Skin of body (tissue), 2 donors: ENCODE data around the gene PLD3. TPM values are rescaled to one million over a fixed set of nuclear protein-coding genes. Genes with fewer than 3 reads are reported as not detected.
"Not testable (repeated sequence)": the region's sequence is repeated elsewhere in the genome, so short reads cannot be mapped to it uniquely, and the experiment has no call there.

ENCODE experiments used
- DNase-seq: peaks from one replicate; lab custom pipeline; 2025; lab: John Stamatoyannopoulos, UW
- total RNA-seq: library from RNA; depleted of rRNA; stranded (reverse); fragments of >200 nt; gene quantifications from one replicate; pipeline ENCODE4 v1.2.3, GENCODE V29; 2014

Gene PLD3
- total RNA-seq, 1 donor from 2014 or later: 137 TPM

DNA sequence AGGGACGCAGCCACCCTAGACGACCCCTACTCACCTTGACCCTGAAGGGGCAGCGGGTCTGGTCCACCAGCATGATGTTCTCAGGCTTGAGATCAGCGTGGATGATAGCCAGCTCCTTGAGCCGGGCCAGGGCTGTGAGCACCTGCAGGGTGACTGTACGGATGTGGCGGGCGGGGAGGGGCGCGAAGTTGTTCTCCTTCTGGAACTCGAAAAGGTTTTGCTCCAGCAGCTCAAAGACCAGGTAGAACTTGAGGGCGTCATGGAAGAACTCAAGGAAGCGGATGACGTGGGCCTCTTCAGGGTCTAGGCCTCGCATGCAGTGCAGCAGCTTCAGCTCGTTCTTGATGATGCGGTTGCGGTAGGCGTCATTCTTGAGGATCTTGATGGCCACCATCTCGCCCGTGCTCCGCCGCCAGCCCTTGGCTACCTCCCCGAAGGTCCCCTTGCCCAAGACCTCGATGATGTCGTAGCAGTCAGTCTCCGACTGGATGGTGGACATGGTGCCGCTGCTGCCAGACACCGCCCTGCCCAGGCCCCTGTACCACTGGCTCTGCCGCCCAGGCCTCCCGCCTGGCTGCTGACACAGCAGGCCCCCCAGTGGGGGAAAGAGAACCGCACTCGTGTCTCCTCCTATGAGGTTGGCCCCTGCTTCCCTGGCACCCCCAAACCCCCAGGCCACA lies 41.0 kb downstream of the PLD3 start:
- no peak for DNase-seq

- DNase-seq: no peak
Measured at GRCh38 chr19:40390084-40390742, 41.7 kb downstream of the PLD3 start, which contains the start of gene HIPK4. TSS of gene HIPK4 (minus strand) at chr19:40390181. CDS start at chr19:40389902, 279 bp downstream.

DNA sequence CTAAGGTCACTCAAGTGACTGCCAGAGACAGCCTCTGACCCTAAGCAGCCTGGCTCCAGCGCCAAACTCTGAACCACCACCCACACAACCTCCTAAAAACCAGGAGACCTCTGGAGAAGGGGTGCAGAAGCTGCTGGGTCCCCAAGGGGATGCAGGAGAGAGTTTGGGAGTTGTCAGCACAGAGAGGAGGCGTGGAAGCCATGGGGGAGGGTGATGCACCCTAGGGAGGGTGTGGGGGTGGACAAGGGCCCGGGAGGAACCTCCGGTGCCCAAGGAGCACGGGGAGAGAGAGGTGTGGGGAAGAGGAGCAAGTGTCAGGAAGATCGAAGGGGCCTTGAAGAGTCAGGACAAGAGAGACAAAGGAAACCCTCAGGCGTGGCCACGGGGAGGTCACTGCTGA lies 43.6 kb downstream of the PLD3 start:
- DNase-seq: no peak

- no peak for DNase-seq
Measured at GRCh38 chr19:40392894-40393517, 44.5 kb downstream of the PLD3 start.

DNA sequence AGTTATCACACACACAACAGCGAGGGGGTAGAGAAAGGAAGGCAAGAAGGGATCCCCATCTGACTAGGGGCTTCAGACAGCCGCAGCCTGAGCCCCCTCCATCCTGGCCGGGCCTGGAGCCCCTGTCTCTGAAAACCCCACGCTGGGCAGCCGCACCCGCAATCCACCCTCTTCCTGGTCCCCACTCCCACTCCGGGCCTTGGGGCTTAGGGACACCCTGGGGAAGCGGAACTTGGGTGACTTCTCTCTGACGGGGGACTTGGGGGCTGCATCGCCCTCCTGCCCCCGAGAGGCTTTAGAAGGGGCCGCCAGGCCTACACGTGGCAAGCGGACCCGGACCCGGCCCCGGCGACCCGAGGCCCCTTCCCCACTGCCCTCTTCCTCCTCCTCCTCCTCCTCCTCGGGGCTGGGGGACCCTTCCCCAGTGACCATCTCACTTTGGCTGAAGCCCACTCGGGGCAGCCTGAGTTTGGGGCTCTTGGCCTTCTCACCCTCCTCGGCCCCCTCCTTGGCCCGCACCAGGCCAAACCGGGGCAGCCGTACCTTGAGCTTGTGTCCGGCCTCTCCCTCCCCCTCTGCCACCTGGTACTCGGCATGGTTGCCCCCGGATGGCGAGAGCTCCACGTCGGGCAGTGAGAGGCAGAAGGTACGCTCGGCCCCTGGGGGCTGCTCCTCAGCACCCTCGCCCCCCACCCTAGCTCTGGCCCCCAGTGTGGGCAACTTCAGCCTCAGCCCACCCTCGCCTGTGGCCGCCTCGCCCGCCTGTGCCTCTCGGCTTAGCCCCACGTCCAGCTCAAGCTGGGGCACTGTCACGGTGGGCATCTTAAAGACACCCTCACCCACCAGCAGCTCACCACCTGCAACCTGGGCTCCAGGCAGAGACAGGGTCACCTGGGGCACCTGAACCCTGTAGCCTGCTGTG lies 45.7 kb downstream of the PLD3 start:
- DNase-seq: no peak

DNA sequence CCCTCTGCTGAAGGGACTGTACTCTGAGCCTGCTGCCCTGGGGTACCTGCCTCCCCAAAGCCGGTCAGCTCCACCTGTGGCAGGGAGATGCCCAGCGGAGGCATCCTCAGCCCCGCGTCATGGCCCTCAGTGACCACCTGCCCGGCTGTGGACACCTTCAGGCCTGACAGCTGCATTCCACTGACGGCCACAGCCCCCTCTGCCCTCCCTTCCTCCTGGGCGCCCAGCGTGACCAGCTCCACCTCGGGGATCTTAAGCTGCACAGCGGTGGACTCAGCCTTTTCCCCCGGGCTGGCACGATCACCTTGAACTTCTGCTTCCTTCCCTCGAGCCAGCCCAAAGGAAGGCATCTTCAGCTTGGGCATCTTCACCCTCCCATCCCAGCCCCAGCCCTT lies 46.3 kb downstream of the PLD3 start:
- DNase-seq: no peak

DNA sequence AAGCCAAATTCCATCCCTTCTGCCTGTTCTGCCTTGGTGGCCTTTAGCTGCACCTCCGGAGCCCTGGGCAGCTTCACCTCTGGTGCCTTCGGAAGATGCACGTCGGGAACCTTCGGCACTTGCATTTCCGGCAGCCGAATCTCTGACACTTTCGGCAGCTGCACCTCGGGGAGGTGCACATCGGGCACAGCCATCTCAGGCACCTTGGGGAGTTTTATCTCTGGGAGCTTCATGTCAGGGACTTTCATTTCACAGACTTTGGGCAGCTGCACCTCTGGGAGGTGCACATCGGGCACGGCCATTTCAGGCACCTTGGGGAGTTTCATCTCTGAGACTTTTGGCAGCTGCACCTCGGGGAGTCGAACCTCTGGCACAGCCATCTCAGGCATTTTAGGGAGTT lies 47.5 kb downstream of the PLD3 start:
- DNase-seq: no peak

GRCh38 chr19:40396886-40397567 lies 48.5 kb downstream of the PLD3 start:
- DNase-seq: no peak

DNA sequence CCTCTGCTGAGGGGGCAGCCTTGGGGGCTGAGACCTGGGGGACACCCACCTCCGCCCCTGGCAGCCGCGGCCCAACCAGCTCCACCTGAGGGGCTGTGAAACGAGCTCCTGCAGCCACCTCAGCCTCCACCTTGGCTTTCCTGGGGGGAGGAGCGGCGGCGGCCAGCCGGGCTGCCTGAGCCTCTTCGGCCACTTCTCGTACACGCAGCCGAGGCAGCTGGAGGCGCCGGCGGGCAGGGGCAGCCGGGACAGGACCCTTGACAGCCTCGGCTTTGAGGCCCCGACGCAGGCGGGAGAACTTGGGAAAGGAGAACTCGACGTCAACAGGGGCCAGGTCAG lies 49.0 kb downstream of the PLD3 start:
- no peak for DNase-seq

- no peak for DNase-seq
Measured at GRCh38 chr19:40398417-40399131, 50.1 kb downstream of the PLD3 start.

DNA sequence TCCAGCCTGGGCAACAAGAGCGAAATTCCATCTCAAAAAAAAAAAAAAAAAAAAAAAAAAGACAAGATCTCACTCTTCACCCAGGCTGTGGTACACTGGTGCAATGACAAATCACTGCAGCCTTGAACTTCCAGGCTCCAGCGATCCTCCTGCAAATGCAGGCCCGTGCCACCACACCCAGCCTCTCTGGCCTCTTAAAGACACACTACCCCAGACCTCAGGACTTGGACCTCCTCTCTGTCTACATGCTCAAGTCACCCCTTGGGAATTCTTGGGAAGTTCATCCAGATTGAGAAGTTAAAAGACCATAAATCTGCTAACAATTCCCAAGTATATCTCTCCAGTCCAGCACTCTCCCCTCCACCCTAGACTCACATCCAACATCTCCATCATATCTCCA lies 52.1 kb downstream of the PLD3 start:
- DNase-seq: no peak

- peak; percentile 69 for DNase-seq
Measured at GRCh38 chr19:40403262-40403984, 54.9 kb downstream of the PLD3 start.

- no peak for DNase-seq
Measured at GRCh38 chr19:40407714-40408597, 59.5 kb downstream of the PLD3 start.

GRCh38 chr19:40408598-40408925 lies 60.1 kb downstream of the PLD3 start:
- not testable (repeated sequence) for DNase-seq

DNA sequence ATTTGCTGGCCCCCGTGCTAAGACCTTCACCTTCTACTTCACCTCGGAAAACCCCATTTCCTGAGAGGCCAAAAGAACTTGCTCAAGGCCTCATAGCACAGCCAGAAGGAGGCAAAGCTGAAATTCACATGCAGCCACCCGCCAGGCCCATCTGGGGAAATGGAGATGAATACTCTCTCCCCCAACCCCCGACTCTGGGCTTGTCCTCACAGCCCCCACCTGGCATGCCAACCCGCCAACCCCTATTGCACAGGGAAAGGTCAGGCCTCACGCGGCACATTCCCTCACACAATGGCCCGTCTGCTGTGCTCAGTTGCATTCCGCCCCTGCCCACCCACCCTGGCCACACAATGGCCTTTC lies 61.5 kb downstream of the PLD3 start:
- no peak for DNase-seq

- no peak for DNase-seq
Measured at GRCh38 chr19:40411125-40411842, 62.8 kb downstream of the PLD3 start.

DNA sequence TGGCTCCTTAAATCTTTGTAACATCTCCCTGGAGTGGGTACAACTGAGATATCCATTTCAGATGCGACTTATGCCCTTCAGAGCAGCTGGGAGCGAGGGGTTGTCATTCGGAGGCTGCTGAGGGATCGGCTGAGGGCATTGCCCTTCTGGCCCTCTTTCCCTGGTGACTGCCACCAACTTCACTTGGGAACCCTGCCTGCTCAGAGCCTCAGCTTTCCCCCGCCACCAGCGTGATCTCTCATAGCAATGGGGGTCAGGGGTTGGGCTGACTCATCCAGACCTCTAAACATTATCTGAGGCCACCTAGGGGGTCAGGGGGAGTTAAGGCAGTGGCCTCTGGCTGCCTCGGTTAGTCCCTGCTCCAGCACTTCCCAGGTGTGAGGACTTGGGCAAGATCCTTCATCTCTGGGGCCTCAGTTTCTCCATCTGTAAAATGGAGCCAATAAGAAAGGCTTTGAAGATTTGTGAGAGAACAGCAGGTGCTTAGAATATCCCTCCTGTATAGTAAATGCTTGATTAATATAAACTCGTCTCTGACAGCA lies 63.5 kb downstream of the PLD3 start:
- no peak for DNase-seq

DNA sequence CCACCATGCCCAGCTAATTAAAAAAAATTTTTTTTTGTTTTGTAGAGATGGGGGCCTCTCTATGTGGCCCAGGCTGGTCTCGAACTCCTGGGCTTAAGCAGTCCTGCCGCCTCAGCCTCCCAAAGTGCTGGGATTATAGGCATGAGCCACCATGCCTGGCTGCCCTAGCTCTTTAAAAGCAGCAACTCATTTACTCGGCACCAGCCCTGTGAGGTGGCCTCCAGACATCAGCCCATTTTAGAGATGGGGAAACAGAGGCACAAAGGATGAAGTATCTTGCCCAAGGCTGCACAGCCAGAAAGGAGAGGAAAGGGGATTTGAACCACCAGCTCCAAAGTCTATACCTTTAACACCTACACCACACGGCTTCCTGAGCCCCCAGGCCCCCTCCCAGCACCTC lies 64.4 kb downstream of the PLD3 start:
- DNase-seq: no peak
